GM18907 (cell line): ENCODE data around the gene EEF1AKMT3.

Experiments
- ATAC-seq: cut with Tn5 transposase; IDR thresholded peaks from one replicate; pipeline ENCODE4 v1.9.1; 2021; ENCODE audit warnings: mild to moderate bottlenecking, moderate library complexity; ENCODE audit not compliant: unreplicated experiment

The EEF1AKMT3 gene

DNA sequence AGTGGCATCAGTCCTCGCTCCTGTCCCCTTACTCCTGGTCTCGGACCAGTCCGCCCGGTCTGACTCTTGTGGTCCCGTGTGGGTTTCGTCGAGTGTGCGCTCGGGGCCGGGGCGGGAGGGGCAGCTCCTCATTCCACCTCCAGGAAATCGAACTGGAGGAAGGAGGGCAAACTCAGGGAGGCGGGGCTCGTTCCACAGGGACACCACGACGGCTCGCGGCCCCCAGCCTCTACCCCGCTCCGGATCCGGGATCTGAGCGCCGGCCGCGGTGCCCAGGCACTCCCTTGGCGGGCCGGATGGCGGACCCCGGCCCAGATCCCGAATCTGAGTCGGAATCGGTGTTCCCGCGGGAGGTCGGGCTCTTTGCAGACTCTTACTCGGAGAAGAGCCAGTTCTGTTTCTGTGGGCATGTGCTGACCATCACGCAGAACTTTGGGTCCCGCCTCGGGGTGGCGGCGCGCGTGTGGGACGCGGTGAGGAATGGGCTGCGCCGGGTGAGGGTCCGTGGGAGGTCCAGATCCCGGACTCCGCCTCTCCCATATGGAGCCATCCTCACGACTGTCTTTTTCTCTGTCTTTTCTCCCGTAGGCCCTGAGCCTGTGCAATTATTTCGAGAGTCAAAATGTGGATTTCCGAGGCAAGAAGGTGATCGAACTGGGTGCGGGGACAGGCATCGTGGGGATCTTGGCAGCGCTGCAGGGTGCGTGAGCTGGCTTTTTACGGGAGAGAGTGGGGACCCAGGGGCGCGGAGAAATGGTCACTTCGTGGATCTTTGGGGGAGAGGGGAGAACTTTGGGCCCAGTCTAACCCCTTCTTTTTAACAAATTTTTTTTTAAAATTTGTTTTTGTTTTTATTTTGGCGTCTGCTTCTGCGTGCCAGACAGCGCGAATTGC, at the start of gene EEF1AKMT3:
Gene EEF1AKMT3, plus strand, starts transcription at position 186 of the 894 bp plus-strand sequence. Its CDS starts 111 bp downstream, at position 297.
- peak; percentile 30 for ATAC-seq

DNA sequence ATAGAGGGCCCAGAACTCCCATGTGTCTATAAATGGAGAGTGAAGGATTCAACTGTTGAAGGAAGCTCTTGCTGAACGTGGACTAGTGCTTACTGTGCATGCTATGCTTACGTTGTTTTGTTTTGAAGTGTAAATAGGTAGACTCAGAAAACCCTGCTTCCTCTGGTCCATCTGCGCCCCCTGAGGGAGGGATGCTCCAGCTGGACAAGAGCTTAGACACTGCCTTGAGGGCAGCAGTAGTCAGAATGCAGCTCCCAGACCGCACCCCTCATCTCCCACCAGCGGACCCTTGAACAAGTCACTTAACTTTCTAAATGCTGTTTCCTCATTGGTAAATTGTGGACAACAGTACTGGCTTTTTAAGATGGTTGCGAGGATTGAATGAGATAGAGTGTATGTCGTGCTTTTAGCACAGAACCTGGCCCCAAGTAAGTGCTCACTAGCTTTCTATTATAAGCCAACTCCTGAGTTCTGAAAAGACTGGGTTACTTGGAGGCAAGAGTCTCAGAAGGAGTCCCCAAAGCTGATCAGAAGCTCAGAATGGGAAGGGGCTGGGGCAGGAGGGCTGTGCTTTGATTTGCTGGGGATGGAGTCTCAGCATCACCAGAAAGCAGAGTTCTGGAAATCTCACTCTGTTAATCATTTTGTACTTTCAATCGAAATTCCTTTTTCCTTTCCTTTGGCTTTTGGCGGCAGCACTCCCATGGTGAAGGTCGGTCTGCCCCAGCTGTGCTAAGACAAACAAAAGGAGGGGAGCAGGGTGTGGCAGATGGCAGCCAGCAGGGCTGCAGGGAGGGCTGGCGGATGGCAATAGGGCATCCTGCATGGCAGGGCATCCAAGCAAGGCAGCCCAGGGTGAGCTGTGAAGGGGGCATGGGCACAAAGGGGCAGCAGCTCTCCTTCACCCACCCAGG, 49.4 kb upstream of the EEF1AKMT3 start:
- no peak for ATAC-seq

DNA sequence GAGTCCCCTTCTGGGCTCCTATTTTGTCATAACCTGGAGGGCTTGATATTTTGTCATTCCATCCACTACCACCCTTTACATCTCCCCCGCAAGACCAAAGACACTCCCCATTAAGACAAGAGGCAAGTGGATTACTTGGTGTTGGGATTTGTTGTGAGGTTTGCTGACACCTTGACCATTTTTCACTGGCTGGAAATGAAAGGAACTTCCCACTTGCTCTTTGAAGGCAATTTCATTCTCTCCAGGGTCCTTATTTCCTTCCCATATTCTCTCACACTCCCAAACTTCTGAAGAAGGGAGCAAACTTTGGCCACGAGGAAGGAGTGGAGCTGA, 48.8 kb upstream of the EEF1AKMT3 start:
- ATAC-seq = no peak

DNA sequence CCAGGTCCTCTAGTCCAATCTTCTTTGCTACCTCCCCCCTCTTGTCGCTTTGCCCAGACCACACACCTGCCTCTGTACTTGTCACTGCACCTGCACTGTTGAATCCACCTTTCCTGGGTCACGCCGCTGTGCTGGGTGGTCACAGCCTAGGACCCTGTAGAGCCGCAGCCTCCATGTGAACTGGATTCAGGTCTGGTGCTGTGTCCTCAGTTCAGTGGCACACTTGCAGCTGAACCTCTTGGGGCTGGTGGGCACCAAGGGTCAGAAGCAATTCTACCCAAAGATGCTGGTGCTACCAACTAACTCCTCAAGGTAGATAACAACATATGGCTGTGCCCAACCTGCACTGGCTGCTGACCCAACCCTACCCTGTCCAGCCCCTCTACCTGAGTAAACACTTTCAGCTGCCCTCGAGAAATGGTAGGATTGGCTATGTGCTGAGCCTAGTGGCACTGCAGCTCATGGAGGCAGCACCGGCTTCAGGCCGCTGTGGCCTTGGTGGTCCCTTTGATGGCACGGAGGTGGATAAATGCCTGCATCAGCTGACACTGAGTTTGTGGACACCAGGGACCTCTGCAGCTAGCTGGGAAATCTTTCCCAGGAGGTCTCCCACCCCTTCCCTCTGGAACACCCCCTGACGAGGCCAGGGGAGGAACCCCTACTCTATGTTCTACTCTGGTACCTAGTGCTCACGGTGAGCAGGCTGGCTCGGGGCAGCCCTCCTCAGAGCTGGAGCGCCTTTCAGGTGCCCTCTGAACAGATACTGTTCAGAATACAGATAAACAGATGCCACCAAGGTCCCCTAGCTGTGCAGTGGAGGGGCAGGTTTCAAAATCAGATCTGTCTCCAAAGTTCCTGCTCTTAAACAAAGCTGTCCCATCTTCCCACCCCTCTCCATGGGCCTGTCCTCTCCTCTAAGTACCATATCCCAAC, 48.1 kb upstream of the EEF1AKMT3 start:
- ATAC-seq = no peak

DNA sequence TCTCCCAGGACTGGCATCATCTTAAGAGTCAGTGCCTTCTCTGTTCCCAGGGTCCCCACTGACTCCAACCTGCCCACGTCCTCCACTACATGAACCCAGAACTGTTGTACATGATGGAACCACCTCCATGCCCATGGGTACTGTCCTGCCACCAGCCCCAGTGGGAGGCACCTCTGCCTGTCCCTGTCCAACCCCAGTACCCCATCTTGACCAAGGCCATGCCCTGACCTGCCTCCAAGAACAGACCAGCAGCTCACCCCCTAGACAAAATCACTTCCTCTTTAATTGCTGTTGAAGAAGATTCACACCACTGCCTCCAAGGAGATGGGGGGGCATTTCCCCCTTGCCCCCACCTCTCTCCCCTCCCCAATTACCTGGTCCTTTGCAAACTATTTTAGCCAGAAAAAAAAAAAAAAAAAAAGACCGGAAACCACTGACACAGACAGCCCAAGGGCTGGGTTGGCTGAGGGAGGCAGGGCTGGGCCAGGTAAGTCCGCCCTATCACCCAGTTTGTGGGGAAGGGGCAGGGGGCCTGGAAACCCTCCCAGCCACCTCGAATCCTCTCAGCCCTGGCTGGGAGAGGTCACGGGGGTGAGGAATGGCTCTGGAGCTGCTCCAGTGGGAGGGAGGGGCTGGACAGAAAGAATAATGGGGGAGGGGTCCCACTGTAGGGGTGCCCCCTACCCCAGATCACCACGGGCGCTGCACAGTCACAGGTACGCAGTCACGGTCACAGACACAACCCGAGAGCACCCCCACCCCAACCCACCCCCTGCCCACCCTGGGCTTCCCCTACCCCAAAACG, 47.3 kb upstream of the EEF1AKMT3 start:
- ATAC-seq = no peak

DNA sequence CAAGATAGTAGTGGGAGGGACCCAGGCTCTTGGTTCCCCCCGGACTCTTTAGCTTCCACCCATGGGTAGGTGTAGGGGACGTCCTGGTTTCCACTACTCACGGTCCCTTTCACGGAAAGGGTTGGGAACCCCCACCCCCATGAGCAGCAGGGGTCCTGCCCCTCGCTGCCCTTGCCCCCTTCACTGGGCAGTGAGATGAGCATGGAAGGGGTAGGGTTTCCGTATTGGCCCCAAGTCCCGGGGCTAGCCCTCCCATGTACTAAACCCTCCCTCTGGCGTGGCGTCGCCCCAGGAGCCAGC, 46.6 kb upstream of the EEF1AKMT3 start:
- no peak for ATAC-seq

DNA sequence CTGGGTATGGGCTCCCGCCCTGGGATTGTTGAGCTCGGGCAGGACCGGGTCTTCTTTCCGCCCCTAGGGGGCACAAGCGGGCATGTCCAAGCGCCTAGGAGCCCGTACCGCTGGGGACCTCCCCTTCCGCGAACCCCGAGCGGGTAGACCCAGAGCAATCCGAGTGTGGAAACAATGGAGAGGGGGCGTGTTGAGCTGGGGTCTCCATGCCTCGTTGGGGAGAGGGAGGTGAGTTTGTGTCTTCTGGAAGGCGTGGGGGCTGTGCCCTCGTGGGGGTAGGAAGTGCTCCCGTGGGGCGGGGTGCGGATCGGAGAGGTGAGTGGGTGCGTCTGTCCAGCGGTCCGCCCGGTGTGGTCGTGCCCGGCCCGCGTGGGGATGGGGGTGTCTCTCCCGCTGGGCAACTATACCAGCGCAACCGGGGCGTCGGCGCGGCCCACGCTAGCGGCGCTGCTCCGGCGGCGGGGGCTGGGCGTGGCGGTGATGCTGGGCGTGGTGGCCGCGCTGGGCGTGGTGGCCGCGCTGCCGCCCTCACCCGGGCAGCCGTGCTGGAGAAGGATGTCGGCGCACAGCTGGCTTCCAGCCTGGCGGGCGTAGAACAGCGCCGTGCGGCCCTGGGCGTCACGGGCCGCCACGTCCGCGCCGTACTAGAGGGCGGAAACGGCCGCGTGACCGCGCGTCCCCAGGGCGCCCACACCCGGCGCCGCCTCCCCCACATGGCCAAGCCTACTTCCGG, 46.1 kb upstream of the EEF1AKMT3 start:
- ATAC-seq = no peak

DNA sequence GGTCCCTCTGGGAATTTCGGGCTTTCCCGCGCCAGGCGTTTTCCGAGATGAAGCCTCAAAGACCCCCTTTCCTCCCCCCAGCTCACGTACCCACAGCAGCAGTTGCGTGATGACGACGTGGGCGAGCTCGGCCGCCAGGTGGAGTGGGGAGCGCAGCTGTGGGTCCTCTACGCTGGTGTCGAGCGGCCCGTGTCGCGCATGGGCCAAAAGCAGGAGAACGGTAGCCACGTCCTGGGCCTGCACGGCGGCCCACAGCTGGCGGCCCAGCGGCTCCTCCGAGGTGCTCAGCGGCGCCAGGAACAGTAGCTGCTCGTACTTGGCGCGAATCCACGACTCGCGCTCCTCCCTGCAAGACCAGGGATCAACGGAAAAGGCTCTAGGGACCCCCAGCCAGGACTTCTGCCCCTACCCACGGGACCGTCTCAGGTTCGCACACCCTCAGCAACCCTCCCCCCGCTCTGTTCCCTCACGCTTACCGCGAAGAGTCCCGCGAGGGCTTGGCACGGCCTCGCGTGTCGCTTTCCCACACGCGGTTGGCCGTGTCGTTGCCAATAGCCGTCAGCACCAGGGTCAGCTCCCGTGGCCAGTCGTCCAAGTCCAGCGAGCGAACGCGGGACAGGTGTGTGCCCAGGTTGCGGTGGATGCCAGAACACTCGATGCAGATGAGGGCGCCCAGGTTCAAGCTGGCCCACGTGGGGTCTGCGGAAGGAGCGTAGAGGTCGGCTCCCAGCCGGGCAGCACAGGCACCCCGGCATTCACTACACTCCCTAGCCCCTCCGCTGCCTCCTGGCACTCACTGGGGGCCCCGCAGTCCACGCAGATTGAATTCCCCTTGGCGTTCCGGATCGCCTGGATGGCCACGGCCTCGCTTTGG, 45.3 kb upstream of the EEF1AKMT3 start:
- no peak for ATAC-seq

DNA sequence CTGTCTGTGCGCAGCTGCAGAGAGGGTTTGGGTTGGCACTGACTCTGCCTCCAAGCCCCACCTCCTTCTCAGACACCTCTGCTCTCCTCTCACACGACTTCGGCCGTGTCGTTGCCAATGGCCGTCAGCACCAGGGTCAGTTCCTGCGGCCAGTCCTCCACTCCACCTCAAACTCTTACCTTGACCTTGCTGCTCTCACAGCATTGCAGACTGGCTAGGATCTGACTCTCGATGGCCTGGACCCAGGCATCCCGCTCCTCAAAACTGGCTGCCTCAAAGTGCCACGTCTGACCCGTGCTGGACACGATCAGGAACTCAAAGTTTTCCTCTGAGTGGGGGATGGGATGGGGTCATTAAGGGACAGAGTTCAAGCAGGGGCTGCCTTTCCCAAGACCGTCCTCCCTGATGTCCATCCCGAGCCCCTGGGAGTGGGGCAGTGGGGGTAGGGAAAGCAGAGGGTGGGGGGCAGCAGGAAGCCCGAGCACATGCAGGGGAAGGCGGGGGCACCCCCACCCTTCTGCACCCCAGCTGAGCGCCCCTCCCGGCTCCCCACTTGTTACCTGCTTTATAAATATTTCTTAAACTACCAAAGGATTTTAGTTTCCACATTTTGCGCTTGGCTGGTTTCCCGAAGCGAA, 44.5 kb upstream of the EEF1AKMT3 start:
- ATAC-seq = no peak

DNA sequence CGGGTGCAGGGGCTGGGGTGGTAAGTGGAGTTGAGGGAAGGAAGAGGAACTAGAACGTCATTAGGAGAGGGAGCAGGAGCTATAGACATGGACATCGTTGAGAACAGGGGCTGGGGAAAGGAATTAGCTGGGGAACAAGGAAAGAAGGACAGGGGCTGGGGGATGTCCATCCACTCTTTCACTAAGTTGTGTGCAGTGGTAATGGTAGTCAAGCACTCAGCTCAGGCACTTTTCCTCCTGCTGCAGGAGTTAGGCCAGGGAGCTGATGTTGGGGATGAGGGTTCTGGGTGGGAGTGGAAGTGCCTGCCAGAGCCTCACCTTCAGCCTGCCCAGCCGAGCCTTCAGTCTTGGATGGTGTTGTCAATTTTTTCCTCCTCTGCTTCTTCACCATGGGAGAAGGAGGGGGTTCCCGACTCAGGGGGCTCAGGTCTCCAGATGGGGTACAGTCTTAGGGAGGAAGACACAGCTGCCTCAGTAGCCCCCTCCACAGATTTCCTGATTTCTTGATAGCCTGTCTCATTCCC, 43.0 kb upstream of the EEF1AKMT3 start:
- no peak for ATAC-seq

DNA sequence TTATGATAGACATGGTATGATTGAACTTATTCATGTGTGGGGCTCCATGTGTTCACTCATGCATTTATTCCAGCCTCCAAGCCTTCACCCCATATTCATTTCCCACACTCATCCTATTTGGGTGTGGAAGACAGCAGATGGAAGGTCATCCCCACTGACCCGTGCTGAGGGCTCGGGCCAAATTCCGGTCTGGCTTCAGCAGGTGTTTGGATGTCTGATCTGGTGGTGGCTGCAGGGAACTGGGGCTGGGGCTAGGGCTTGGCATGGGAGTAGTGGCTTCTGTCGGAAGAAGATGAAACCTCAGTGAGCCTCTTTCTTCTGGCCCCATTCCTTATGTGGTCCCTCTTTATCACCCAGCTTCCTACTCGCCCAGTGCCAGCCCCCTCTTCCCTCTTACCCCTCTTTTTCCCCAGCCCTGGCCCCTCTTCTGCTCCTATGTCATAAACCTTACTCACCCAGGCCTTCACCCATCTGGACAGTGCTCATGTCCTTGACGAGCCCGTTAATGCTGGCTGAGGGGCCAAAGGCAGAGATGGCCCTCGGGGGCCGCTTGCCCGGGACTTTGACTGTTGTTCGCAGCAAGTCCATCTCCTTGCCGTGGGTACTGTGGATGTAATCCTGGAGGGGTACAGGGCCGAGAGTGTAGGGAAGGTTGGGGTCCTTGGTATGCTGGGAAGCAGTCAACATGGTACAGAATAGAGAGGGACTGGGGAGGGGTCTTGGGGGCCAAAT, 41.9 kb upstream of the EEF1AKMT3 start:
- ATAC-seq = no peak

DNA sequence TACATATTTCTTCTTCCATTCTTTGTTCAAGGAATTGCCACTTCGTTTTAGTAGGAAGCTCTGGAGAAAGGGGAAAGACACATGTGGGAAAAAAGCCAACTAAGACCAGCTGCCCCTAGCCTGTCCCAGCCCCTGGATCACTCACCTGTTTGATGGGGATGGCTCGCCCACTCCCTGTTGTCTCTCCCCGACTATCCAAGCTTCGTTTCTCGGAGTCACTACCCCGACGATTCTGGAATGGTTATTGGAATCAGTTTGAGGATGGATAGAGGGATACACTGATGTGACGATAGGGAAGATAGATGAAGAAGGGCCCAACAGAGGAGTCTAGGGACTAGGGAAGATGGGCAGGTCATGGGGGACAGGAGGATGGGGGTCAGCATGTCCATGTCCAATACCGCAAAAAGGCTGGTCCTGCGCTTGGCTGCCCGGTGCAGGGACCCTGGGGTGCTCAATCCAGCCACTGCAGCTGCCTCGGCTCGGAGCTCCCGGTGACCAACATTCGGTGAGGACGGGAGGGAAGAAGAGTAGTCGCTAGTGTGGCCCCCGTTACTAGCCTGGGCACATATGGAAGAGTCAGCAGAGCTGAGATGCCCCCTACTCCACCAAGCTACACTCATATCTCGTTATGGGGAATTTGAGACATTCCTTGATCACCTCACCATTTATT, 40.9 kb upstream of the EEF1AKMT3 start:
- no peak for ATAC-seq

DNA sequence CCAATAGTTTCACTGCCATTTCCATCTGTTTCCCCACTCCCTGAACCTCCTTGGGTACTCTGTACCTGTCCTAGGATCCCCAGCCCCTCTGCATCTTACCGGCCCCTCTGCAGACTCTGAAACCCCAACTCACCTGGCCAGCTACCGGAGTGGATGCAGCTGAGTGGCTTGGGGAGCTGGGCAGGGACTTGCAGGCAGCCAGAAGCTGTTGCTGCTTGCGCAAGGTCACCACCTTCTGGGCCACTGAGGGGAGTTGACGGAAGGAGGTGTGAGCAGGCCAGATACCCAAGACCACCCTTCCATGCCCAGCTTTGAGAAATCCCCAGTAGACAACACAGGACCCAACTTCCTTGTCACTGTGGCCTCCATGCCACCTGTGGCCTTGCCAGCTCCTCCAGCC, 40.1 kb upstream of the EEF1AKMT3 start:
- ATAC-seq = no peak

DNA sequence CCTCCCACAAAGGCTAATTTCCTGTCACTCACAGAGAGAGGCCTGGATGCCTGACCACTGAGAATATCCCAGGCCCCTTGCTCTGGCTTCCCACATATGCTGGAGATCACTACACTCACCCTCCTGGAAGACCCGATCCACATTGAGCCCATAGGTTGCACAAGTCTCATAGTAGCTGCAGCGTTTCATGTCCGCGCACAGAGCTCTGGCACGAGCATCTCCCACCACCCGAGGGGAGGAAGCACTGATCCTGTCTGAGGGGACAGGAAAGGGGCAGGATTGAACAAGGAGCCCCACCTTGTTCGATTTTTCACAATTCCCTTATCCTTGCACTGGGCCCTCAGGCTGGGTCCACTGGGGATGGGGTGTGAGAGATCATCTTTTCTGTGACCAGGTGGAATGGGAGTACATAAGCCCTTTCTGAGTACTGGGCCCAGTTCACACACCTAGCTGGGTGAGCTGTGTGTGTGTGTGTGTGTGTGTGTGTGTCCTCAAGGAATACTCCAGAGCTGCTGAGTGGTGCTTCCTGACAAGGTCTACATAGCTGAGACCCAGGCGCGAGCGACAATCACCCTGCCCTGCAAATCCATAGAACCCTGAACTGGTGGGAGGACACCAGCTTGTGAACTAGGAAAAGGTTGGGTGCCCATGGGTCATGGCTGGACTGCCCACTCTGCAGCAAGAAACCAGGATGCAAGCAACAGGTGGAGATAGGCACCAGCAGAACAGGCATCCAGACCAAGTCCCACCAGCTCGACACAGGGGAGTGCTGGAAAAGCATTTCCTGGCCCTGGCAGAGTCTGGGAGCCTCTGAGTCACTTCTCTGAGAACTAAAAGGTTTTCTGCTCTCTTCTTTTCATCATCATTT, 39.5 kb upstream of the EEF1AKMT3 start:
- no peak for ATAC-seq

DNA sequence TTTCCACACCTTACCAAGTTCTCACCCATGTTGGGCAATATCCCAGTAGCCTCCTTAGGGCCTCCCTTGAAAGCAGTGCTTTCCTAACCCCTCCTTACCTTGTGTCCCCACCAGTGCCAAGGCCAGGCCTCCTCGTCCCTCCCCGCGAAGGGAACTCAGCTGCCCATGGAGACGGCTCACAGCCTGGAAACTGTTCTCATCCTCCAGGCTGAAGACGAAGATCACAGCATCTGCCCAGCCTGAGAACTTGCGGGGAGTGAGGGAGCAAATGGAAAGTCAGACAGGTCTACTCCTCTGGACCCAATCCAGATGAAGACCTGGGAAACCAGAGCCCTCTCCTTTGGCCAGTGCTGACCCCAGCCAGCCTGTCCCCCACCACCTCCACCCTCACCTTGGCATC, 38.5 kb upstream of the EEF1AKMT3 start:
- no peak for ATAC-seq

DNA sequence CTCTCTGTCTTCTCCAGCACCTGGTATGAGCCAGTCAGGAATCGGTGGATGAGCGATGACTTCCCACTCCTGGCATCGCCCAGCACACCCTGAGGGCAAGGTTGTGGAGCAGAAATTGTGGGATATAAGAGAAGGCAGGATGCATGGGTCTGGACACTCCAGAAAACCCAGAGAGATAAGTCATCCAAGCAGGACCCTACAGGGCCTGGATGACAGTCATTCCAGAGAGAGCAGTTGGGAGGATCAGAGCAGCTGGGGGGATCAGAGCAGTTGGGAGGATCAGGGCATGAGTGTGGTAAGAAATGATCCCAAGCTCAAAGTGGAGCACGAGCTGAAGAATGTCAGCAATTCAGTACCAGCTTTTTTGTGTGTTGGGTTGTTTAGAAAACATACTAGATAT, 37.8 kb upstream of the EEF1AKMT3 start:
- ATAC-seq = no peak
